ENCODE measurements around the gene ABCB6. TPM values are rescaled to one million over a fixed set of nuclear protein-coding genes. Genes with fewer than 3 reads are reported as not detected.
A peak's percentile ranks its signal among the peaks of the same experiment; 100 is the strongest.

ABCB6 gene
- total RNA-seq, 1 donor from 2014 or later, result 25.6 TPM

DNA sequence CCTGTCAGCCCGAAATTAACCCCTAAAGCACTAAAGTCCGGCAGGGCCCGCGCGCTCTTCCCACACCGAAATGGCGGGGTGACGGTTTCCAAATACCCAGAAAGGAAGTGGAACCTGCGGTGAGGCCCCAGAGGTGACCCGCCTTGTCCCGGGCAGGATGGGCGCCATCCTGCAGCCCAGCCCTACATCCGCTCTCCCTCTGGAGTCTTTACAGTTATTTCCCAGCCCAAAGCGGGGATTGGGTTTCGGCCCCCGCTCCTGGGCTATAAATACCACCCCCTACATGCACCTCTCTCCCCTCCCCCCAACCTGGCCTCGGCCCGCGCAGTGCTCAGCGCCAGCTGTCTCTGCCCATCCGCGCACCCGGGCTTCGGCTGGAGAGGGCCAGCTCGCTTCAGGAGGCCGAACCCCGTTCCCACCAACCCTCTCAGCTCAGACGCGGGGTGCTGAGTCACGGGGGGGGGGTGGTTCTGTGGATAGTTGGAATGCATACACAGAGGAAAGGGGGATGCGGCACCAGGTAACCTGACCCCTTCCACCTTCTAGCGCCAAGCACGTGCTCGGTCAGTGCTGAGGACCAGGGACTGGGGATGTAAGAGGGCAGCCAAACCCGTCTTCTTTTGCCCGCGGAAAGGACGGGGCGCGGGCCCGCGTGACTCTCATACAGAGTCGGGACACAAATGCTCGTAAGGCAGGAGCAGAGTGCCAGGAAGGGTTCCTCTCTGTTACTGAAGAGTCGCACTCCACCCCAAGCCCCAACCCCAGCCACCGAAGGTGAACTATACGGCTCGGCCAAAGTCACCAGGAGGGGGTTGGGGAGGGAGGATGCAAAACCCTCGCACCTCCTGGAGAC, 34.4 kb upstream of the ABCB6 start, which contains the start of gene TUBA4B:
Gene TUBA4B, plus strand, starts transcription at position 344 of the 853 bp plus-strand sequence. Its CDS starts 165 bp downstream, at position 509.
- Histone ChIP-seq H3K4me1 (ENCODE audit: control insufficient read depth in 3 of 3, insufficient read depth in 3 of 3, low read length in 3 of 3) (peaks cover 54 to 69% (median 55%) of the 10 kb centered on the region in 3 donors), H3K36me3 (ENCODE audit: control insufficient read depth in 3 of 3, insufficient read depth in 3 of 3, low read length in 3 of 3) (peaks cover 34 to 39% (median 39%) of the 10 kb centered on the region in 3 donors), H3K9ac (ENCODE audit: low read depth in 1 of 3, low read length in 3 of 3) (peak within 1 kb of the TSS; percentile 79 to 96 (median 92)), H3K4me3 (ENCODE audit: low read length in 3 of 3) (peak within 1 kb of the TSS; percentile 83 to 92 (median 91)), H3K27ac (ENCODE audit: low read depth, low read length) (peak within 1 kb of the TSS; percentile 96), H3K9me3 (ENCODE audit: control insufficient read depth in 3 of 3, low read length in 3 of 3) (no peaks in the 10 kb centered on the region), H3K27me3 (ENCODE audit: control insufficient read depth in 3 of 3, insufficient read depth in 3 of 3, low read length in 3 of 3) (peaks cover 0 to 4% (median 4%) of the 10 kb centered on the region in 3 donors)

DNA sequence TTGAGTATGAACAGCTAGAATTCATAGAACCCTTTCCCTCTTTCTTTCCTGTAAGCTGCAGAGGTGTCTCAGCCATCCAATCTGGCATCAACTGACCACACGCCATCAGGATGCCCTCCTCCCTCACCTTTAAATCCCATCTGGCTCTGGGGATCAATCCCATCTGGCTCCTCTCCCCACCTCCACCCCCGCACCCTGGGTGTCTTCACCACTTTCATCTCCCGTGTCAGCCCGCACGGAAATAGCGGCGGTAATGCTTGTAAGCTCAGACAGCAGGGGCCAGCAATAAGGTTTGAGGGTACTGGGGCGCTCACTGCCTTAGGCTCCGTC, 33.8 kb upstream of the ABCB6 start:
- Histone ChIP-seq H3K9me3 (ENCODE audit: control insufficient read depth in 3 of 3, low read length in 3 of 3) (no peaks in the 10 kb centered on the region), H3K9ac (ENCODE audit: low read depth in 1 of 3, low read length in 3 of 3) (peak overlapping the region; percentile 79 to 96 (median 84)), H3K27ac (ENCODE audit: low read depth, low read length) (peak overlapping the region; percentile 96), H3K36me3 (ENCODE audit: control insufficient read depth in 3 of 3, insufficient read depth in 3 of 3, low read length in 3 of 3) (peaks cover 39 to 45% (median 44%) of the 10 kb centered on the region in 3 donors), H3K4me1 (ENCODE audit: control insufficient read depth in 3 of 3, insufficient read depth in 3 of 3, low read length in 3 of 3) (peaks cover 60 to 75% (median 61%) of the 10 kb centered on the region in 3 donors), H3K27me3 (ENCODE audit: control insufficient read depth in 3 of 3, insufficient read depth in 3 of 3, low read length in 3 of 3) (peaks cover 0 to 4% (median 4%) of the 10 kb centered on the region in 3 donors), H3K4me3 (ENCODE audit: low read length in 3 of 3) (peak overlapping the region; percentile 83 to 92 (median 91))

DNA sequence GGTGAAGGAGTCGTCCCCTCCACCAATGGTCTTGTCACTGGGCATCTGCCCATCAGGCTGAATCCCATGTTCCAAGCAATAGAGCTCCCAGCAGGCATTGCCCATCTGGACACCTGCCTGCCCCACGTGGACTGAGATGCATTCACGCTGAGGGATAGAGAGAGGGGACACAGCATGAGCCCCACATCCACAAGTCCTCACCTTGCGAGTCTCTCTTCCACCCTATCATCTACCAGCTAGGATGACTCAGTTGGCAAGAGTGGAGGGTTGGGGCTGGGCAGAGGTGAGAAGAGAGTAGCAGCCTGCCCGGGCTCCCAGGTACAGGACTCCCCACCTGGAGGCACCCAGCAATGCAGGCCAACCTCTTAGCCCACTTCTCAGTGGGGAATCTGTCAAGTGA, 33.3 kb upstream of the ABCB6 start:
- peaks cover 65 to 79% (median 66%) of the 10 kb centered on the region in 3 donors for H3K4me1 ChIP-seq (ENCODE audit: control insufficient read depth in 3 of 3, insufficient read depth in 3 of 3, low read length in 3 of 3)
- peak overlapping the region; percentile 79 to 96 (median 84) for H3K9ac ChIP-seq (ENCODE audit: low read depth in 1 of 3, low read length in 3 of 3)

DNA sequence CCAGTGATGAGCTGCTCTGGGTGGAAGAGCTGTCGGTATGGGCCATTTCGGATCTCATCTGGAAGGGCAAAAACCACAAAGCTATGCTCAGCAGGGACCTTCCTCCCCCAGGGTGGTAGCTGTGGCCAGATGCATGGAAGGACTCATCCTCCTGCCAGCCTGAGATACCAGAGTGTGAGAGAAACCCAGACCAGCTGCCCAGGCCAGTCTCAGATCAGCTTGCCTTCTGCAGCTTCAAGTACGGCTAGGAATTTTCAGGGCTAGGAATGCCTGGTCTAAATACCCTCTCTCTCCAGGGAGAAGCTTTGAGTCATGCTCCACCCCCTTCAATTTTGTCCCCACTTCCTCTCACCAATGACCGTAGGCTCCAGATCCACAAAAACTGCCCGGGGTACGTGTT, 32.9 kb upstream of the ABCB6 start:
- peak overlapping the region; percentile 96 for H3K27ac ChIP-seq (ENCODE audit: low read depth, low read length)
- H3K27me3 ChIP-seq (ENCODE audit: control insufficient read depth in 3 of 3, insufficient read depth in 3 of 3, low read length in 3 of 3), result peaks cover 0 to 4% (median 4%) of the 10 kb centered on the region in 3 donors
- peak overlapping the region; percentile 83 to 92 (median 91) for H3K4me3 ChIP-seq (ENCODE audit: low read length in 3 of 3)
- peak overlapping the region; percentile 64 to 96 (median 79) for H3K9ac ChIP-seq (ENCODE audit: low read depth in 1 of 3, low read length in 3 of 3)
- H3K4me1 ChIP-seq (ENCODE audit: control insufficient read depth in 3 of 3, insufficient read depth in 3 of 3, low read length in 3 of 3), result peaks cover 65 to 84% (median 70%) of the 10 kb centered on the region in 3 donors
- peaks cover 40 to 48% (median 46%) of the 10 kb centered on the region in 3 donors for H3K36me3 ChIP-seq (ENCODE audit: control insufficient read depth in 3 of 3, insufficient read depth in 3 of 3, low read length in 3 of 3)
- H3K9me3 ChIP-seq (ENCODE audit: control insufficient read depth in 3 of 3, low read length in 3 of 3), result no peaks in the 10 kb centered on the region

More for the DNA sequence above, 33.3 kb upstream of the ABCB6 start:
- Histone ChIP-seq H3K27me3 (ENCODE audit: control insufficient read depth in 3 of 3, insufficient read depth in 3 of 3, low read length in 3 of 3) (peaks cover 0 to 4% (median 4%) of the 10 kb centered on the region in 3 donors), H3K27ac (ENCODE audit: low read depth, low read length) (peak overlapping the region; percentile 96), H3K4me3 (ENCODE audit: low read length in 3 of 3) (peak overlapping the region; percentile 83 to 92 (median 91)), H3K36me3 (ENCODE audit: control insufficient read depth in 3 of 3, insufficient read depth in 3 of 3, low read length in 3 of 3) (peaks cover 40 to 48% (median 46%) of the 10 kb centered on the region in 3 donors), H3K9me3 (ENCODE audit: control insufficient read depth in 3 of 3, low read length in 3 of 3) (no peaks in the 10 kb centered on the region)

DNA sequence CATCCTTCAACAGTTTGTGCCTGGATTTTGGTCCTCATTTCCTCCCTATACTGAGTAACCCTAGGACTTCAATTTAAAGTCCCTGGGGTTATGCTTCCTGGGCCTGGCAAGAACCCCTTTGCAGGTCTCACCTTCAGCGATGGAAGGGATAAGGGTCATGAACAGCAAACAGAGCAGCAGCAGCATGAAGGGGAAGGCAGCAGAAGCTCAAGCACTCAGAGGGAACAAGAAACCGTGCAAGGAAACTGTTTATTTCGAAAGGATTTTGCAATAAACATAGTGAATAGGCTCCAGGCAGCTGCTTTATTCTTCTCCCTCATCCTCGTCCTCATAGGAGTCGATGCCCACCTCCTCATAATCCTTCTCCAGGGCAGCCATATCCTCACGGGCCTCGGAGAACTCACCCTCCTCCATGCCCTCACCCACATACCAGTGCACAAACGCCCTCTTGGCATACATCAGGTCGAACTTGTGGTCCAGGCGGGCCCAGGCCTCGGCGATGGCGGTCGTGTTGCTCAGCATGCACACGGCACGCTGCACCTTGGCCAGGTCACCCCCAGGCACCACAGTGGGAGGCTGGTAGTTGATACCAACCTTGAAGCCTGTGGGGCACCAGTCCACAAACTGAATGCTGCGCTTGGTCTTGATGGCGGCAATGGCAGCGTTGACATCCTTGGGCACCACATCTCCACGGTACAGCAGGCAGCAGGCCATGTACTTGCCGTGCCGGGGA, 31.5 kb upstream of the ABCB6 start:
- H3K4me3 ChIP-seq (ENCODE audit: low read length in 3 of 3), result peak overlapping the region; percentile 17 to 92 (median 91)
- H3K27me3 ChIP-seq (ENCODE audit: control insufficient read depth in 3 of 3, insufficient read depth in 3 of 3, low read length in 3 of 3), result peaks cover 0 to 4% (median 4%) of the 10 kb centered on the region in 3 donors
- H3K4me1 ChIP-seq (ENCODE audit: control insufficient read depth in 3 of 3, insufficient read depth in 3 of 3, low read length in 3 of 3), result peaks cover 74 to 97% (median 78%) of the 10 kb centered on the region in 3 donors
- H3K27ac ChIP-seq (ENCODE audit: low read depth, low read length), result peak overlapping the region; percentile 71
- no peaks in the 10 kb centered on the region for H3K9me3 ChIP-seq (ENCODE audit: control insufficient read depth in 3 of 3, low read length in 3 of 3)
- peak overlapping the region; percentile 44 to 96 (median 63) for H3K9ac ChIP-seq (ENCODE audit: low read depth in 1 of 3, low read length in 3 of 3)
- H3K36me3 ChIP-seq (ENCODE audit: control insufficient read depth in 3 of 3, insufficient read depth in 3 of 3, low read length in 3 of 3), result peaks cover 40 to 48% (median 46%) of the 10 kb centered on the region in 3 donors

DNA sequence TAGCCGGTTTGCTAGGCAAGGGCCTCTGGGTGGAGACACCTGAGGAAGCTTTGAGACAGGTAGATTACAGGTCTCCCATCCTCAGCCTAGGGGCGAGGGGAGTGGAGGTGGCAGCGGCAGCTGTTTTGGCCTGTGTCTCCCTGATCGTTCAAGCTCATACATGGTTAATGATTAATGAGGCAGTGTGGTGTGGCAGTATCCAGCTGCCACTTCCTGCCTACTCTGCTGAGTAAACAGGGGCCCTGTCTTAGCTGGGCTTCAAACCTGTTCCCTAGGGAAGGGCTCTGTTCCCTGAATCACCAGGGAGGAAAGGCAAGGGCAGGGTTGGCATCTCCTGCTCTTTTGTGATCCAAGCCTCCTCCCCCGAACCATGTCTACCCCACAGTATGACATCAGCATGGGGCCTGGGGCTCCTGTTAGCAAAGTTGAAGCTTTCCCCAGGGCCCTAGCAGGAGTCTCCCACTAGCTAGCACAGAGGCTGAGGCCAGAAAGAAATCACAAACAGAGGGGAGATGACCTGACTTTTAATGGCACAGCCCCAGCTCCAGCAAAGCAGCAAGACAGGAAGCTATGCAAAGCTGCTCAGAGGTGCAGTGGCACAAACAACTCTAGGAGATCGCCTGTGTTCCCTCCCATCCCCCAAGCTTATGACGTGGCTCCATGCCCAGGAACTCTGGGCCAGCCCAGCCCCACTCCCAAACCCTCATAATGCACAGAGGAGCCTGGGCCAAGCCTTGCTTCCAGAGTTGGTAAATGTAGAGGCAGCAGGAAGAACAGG, 30.6 kb upstream of the ABCB6 start:
- Histone ChIP-seq H3K9ac (ENCODE audit: low read depth in 1 of 3, low read length in 3 of 3) (peak overlapping the region; percentile 44 to 96 (median 63)), H3K9me3 (ENCODE audit: control insufficient read depth in 3 of 3, low read length in 3 of 3) (no peaks in the 10 kb centered on the region), H3K27me3 (ENCODE audit: control insufficient read depth in 3 of 3, insufficient read depth in 3 of 3, low read length in 3 of 3) (peaks cover 0 to 2% (median 0%) of the 10 kb centered on the region in 3 donors), H3K27ac (ENCODE audit: low read depth, low read length) (peak overlapping the region; percentile 71), H3K4me3 (ENCODE audit: low read length in 3 of 3) (peak overlapping the region; percentile 17 to 92 (median 91)), H3K4me1 (ENCODE audit: control insufficient read depth in 3 of 3, insufficient read depth in 3 of 3, low read length in 3 of 3) (peaks cover 77 to 99% (median 81%) of the 10 kb centered on the region in 3 donors), H3K36me3 (ENCODE audit: control insufficient read depth in 3 of 3, insufficient read depth in 3 of 3, low read length in 3 of 3) (peaks cover 40 to 48% (median 46%) of the 10 kb centered on the region in 3 donors)

DNA sequence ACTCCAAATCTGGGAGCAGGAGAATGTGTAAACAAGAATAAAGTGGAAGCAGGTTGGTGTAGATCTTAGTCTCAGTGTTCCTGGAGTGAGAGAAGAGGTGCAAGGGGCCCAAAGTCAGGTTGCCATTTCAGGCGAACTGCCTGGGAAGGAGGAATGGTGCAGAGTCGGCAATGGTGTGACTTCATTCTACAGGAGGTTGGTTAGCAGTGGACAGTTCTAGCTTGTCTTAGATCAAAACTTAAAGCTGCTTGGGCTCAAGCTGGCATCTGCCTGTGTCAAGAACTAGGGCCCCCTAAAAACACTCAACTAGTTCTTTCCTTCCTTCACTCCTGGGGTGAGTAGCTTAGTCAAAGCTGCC, 30.1 kb upstream of the ABCB6 start:
- peak overlapping the region; percentile 17 to 92 (median 91) for H3K4me3 ChIP-seq (ENCODE audit: low read length in 3 of 3)
- H3K36me3 ChIP-seq (ENCODE audit: control insufficient read depth in 3 of 3, insufficient read depth in 3 of 3, low read length in 3 of 3), result peaks cover 40 to 48% (median 46%) of the 10 kb centered on the region in 3 donors
- H3K27ac ChIP-seq (ENCODE audit: low read depth, low read length), result peak overlapping the region; percentile 71
- peaks cover 72 to 95% (median 77%) of the 10 kb centered on the region in 3 donors for H3K4me1 ChIP-seq (ENCODE audit: control insufficient read depth in 3 of 3, insufficient read depth in 3 of 3, low read length in 3 of 3)
- H3K9me3 ChIP-seq (ENCODE audit: control insufficient read depth in 3 of 3, low read length in 3 of 3), result no peaks in the 10 kb centered on the region
- H3K9ac ChIP-seq (ENCODE audit: low read depth in 1 of 3, low read length in 3 of 3), result peak overlapping the region; percentile 44 to 96 (median 63)
- H3K27me3 ChIP-seq (ENCODE audit: control insufficient read depth in 3 of 3, insufficient read depth in 3 of 3, low read length in 3 of 3), result no peaks in the 10 kb centered on the region

DNA sequence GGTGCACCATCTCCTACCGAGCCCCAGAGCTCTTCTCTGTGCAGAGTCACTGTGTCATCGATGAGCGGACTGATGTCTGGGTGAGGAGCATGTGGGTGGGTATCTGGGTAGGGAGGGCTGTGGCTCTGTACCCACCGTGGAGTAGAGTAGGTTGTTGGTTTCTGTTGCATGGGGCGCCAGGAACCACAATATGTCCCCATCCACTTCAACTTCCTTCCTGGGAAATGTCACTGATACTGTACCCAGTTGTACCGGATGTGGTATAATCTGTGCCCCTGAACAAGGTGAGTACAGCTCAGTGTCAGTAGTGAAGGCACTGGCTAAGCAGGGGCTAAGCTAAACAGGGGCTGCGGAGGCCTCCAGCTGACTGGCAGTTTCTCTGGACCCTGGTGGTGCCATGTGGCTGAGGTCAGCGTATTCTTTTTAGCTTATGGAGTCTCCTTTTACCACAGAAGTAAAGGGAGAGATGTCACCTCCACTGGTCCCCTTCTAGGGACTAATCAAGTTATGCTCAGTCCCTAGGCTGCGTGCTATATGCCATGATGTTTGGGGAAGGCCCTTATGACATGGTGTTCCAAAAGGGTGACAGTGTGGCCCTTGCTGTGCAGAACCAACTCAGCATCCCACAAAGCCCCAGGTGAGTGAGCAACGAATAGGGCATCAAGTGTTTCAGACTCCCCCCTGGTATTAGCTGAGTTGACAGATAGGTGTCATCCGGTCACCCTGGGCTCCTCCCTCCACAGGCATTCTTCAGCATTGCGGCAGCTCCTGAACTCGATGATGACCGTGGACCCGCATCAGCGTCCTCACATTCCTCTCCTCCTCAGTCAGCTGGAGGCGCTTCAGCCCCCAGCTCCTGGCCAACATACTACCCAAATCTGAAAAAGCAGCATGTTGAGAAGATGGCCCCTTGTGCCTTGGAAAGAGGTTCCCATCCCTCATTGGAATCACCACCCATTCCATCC, 29.2 kb upstream of the ABCB6 start:
- no peaks in the 10 kb centered on the region for H3K27me3 ChIP-seq (ENCODE audit: control insufficient read depth in 3 of 3, insufficient read depth in 3 of 3, low read length in 3 of 3)
- peaks cover 72 to 86% (median 75%) of the 10 kb centered on the region in 3 donors for H3K4me1 ChIP-seq (ENCODE audit: control insufficient read depth in 3 of 3, insufficient read depth in 3 of 3, low read length in 3 of 3)
- peak overlapping the region in 1 of 3 donors; percentile 51 for H3K9ac ChIP-seq (ENCODE audit: low read depth in 1 of 3, low read length in 3 of 3)
- H3K4me3 ChIP-seq (ENCODE audit: low read length in 3 of 3), result peak overlapping the region in 1 of 3 donors; percentile 2
- H3K27ac ChIP-seq (ENCODE audit: low read depth, low read length), result peak overlapping the region; percentile 34
- H3K36me3 ChIP-seq (ENCODE audit: control insufficient read depth in 3 of 3, insufficient read depth in 3 of 3, low read length in 3 of 3), result peaks cover 40 to 48% (median 46%) of the 10 kb centered on the region in 3 donors
- no peaks in the 10 kb centered on the region for H3K9me3 ChIP-seq (ENCODE audit: control insufficient read depth in 3 of 3, low read length in 3 of 3)

Data from skeletal muscle tissue (tissue), 4 donors.